ENCODE results near the gene PRDM5.

Gene PRDM5

GRCh38 chr4:120837656-120838055 lies 84.9 kb downstream of the PRDM5 start:
- H2AFZ ChIP-seq (ENCODE audit: insufficient read depth, low read length, poor library complexity), result no peak overlapping the region
- no CpG with 5 or more reads among the region's 1 CpG for WGBS (ENCODE audit: extremely low coverage, insufficient coverage, insufficient read length)
- H3K79me2 ChIP-seq (ENCODE audit: control insufficient read depth, insufficient read depth, low read length, poor library complexity), result no peaks in the 10 kb centered on the region
- H4K12ac ChIP-seq (ENCODE audit: low read depth, low read length), result no peak overlapping the region
- H2BK12ac ChIP-seq (ENCODE audit: low read length), result no peak overlapping the region
- H3K27ac ChIP-seq (ENCODE audit: low read depth, low read length), result no peak overlapping the region
- no peak overlapping the region for H3K4me2 ChIP-seq (ENCODE audit: low read length)
- no peak for DNase-seq
- peaks cover 16% of the 10 kb centered on the region for H3K79me1 ChIP-seq (ENCODE audit: low read length)
- H3K4me1 ChIP-seq (ENCODE audit: control insufficient read depth in 1 of 2, insufficient read depth in 2 of 2, low read length in 2 of 2), result peaks cover 10 to 11% of the 10 kb centered on the region in 2 experiments
- no peak overlapping the region for H3K9ac ChIP-seq (ENCODE audit: low read length)
- no peak overlapping the region for H3K4me3 ChIP-seq (ENCODE audit: low read depth, low read length)
- H3K9me3 ChIP-seq (ENCODE audit: insufficient read depth, low read depth, low read length), result peaks cover 2% of the 10 kb centered on the region
- H3K4ac ChIP-seq (ENCODE audit: low read depth, low read length), result no peak overlapping the region
- no peak overlapping the region for H3K14ac ChIP-seq (ENCODE audit: low read length)
- H3K27me3 ChIP-seq (ENCODE audit: insufficient read depth, low read length), result no peaks in the 10 kb centered on the region
- H2AK5ac ChIP-seq (ENCODE audit: low read length), result no peak overlapping the region
- H4K8ac ChIP-seq (ENCODE audit: low read depth, low read length), result no peak overlapping the region
- H4K91ac ChIP-seq (ENCODE audit: low read depth, low read length), result no peak overlapping the region
- H3K18ac ChIP-seq (ENCODE audit: low read length), result no peak overlapping the region
- H3K36me3 ChIP-seq (ENCODE audit: control insufficient read depth in 1 of 2, insufficient read depth in 2 of 2, low read length in 2 of 2), result peaks cover 0 to 2% of the 10 kb centered on the region in 2 experiments
- H3K23ac ChIP-seq (ENCODE audit: low read length), result no peak overlapping the region
- no peak overlapping the region for H2BK5ac ChIP-seq (ENCODE audit: low read depth, low read length, poor library complexity)
- H2BK120ac ChIP-seq (ENCODE audit: insufficient read depth, low read length, poor library complexity), result no peak overlapping the region

GRCh38 chr4:120835342-120835741 lies 87.2 kb downstream of the PRDM5 start:
- H3K4me1 ChIP-seq (ENCODE audit: control insufficient read depth in 1 of 2, insufficient read depth in 2 of 2, low read length in 2 of 2), result peaks cover 8 to 9% of the 10 kb centered on the region in 2 experiments
- H4K8ac ChIP-seq (ENCODE audit: low read depth, low read length), result no peak overlapping the region
- no peak for DNase-seq
- H3K4me2 ChIP-seq (ENCODE audit: low read length), result no peak overlapping the region
- no peak overlapping the region for H3K23ac ChIP-seq (ENCODE audit: low read length)
- no peak overlapping the region for H2BK5ac ChIP-seq (ENCODE audit: low read depth, low read length, poor library complexity)
- no peak overlapping the region for H2AK5ac ChIP-seq (ENCODE audit: low read length)
- H3K4me3 ChIP-seq (ENCODE audit: low read depth, low read length), result no peak overlapping the region
- H3K79me1 ChIP-seq (ENCODE audit: low read length), result peaks cover 11% of the 10 kb centered on the region
- H2BK120ac ChIP-seq (ENCODE audit: insufficient read depth, low read length, poor library complexity), result no peak overlapping the region
- no CpG with 5 or more reads among the region's 1 CpG for WGBS (ENCODE audit: extremely low coverage, insufficient coverage, insufficient read length)
- no peak overlapping the region for H3K14ac ChIP-seq (ENCODE audit: low read length)
- no peak overlapping the region for H3K18ac ChIP-seq (ENCODE audit: low read length)
- H3K9me3 ChIP-seq (ENCODE audit: insufficient read depth, low read depth, low read length), result peaks cover 2% of the 10 kb centered on the region
- no peak overlapping the region for H3K9ac ChIP-seq (ENCODE audit: low read length)
- H4K12ac ChIP-seq (ENCODE audit: low read depth, low read length), result no peak overlapping the region
- no peak overlapping the region for H4K91ac ChIP-seq (ENCODE audit: low read depth, low read length)
- no peak overlapping the region for H2BK12ac ChIP-seq (ENCODE audit: low read length)
- no peaks in the 10 kb centered on the region for H3K79me2 ChIP-seq (ENCODE audit: control insufficient read depth, insufficient read depth, low read length, poor library complexity)
- no peaks in the 10 kb centered on the region for H3K27me3 ChIP-seq (ENCODE audit: insufficient read depth, low read length)
- peaks cover 0 to 2% of the 10 kb centered on the region in 2 experiments for H3K36me3 ChIP-seq (ENCODE audit: control insufficient read depth in 1 of 2, insufficient read depth in 2 of 2, low read length in 2 of 2)
- no peak overlapping the region for H3K4ac ChIP-seq (ENCODE audit: low read depth, low read length)
- H3K27ac ChIP-seq (ENCODE audit: low read depth, low read length), result no peak overlapping the region
- H2AFZ ChIP-seq (ENCODE audit: insufficient read depth, low read length, poor library complexity), result no peak overlapping the region

DNA sequence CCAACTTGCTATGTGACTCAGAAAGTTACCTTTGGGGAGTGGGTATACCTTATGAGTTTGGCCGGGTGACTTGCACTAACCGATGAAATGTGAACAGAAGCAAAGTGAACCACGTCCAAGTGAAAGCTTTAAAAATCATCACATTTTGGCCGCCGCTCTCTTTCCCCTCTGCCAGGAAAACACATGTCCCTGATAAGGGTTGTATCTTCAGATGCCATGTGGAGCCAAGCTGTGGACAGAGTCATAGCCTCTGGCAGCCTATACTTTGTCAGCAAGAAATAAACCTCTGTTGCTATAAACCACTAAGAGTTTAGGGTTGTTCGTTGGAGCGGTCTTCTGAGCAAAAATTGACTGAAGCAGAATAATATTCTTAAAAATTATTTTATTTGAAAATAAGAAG lies 92.3 kb downstream of the PRDM5 start:
- WGBS (ENCODE audit: extremely low coverage, insufficient coverage, insufficient read length), result no CpG with 5 or more reads among the region's 7 CpGs

DNA sequence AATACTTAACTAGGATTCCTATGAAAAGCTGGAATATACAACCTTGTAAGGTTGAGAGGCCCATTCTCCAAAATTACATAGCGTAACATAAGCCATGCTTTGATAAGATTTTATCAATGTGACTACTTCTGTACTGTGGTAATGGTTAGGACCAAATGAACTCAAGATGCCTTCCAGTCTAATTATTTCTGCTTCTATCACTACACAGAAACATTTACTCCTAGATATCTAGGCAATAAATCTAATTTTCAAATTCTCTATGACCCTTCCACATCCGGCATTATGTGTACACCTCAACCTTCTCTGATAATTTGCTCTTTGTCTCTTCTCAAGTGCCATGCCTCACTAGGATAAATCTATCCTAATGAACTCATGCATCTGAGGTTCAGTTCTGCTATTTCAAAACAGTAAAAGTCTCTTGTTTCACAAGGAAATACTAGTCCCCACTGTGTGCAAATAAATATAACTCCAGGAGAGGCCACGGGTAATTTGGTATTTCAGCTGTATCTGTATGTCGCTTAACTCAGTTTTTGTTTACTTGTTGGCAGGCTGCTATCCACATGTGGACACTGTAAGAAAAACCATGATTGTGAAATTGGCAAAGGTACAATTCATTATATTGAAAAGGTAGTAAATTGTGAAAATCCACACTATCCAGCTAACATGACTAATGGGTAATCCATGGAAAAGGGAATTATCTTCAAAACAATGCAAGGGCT lies 93.3 kb downstream of the PRDM5 start:
- no peaks in the 10 kb centered on the region for H3K27me3 ChIP-seq (ENCODE audit: insufficient read depth, low read length)
- WGBS (ENCODE audit: extremely low coverage, insufficient coverage, insufficient read length), result no CpG with 5 or more reads among the region's 4 CpGs
- no peak overlapping the region for H4K91ac ChIP-seq (ENCODE audit: low read depth, low read length)
- H2BK5ac ChIP-seq (ENCODE audit: low read depth, low read length, poor library complexity), result no peak overlapping the region
- H3K23ac ChIP-seq (ENCODE audit: low read length), result no peak overlapping the region
- no peaks in the 10 kb centered on the region for H3K36me3 ChIP-seq (ENCODE audit: control insufficient read depth in 1 of 2, insufficient read depth in 2 of 2, low read length in 2 of 2)
- H3K18ac ChIP-seq (ENCODE audit: low read length), result no peak overlapping the region
- H3K4me1 ChIP-seq (ENCODE audit: control insufficient read depth in 1 of 2, insufficient read depth in 2 of 2, low read length in 2 of 2), result no peaks in the 10 kb centered on the region
- H2AFZ ChIP-seq (ENCODE audit: insufficient read depth, low read length, poor library complexity), result no peak overlapping the region
- H2AK5ac ChIP-seq (ENCODE audit: low read length), result no peak overlapping the region
- no peak overlapping the region for H3K27ac ChIP-seq (ENCODE audit: low read depth, low read length)
- no peak for DNase-seq
- no peak overlapping the region for H3K9ac ChIP-seq (ENCODE audit: low read length)
- no peak overlapping the region for H2BK12ac ChIP-seq (ENCODE audit: low read length)
- H3K9me3 ChIP-seq (ENCODE audit: insufficient read depth, low read depth, low read length), result peaks cover 1% of the 10 kb centered on the region
- H3K4me3 ChIP-seq (ENCODE audit: low read depth, low read length), result no peak overlapping the region
- H3K79me1 ChIP-seq (ENCODE audit: low read length), result no peaks in the 10 kb centered on the region
- no peak overlapping the region for H3K4ac ChIP-seq (ENCODE audit: low read depth, low read length)
- H3K4me2 ChIP-seq (ENCODE audit: low read length), result no peak overlapping the region
- H3K14ac ChIP-seq (ENCODE audit: low read length), result no peak overlapping the region
- no peak overlapping the region for H4K12ac ChIP-seq (ENCODE audit: low read depth, low read length)
- no peak overlapping the region for H4K8ac ChIP-seq (ENCODE audit: low read depth, low read length)
- H3K79me2 ChIP-seq (ENCODE audit: control insufficient read depth, insufficient read depth, low read length, poor library complexity), result no peaks in the 10 kb centered on the region
- H2BK120ac ChIP-seq (ENCODE audit: insufficient read depth, low read length, poor library complexity), result no peak overlapping the region

More for the DNA sequence above, 92.3 kb downstream of the PRDM5 start:
- H3K14ac ChIP-seq (ENCODE audit: low read length), result no peak overlapping the region
- H3K23ac ChIP-seq (ENCODE audit: low read length), result no peak overlapping the region
- H3K79me2 ChIP-seq (ENCODE audit: control insufficient read depth, insufficient read depth, low read length, poor library complexity), result no peaks in the 10 kb centered on the region
- H4K12ac ChIP-seq (ENCODE audit: low read depth, low read length), result no peak overlapping the region
- H3K27me3 ChIP-seq (ENCODE audit: insufficient read depth, low read length), result no peaks in the 10 kb centered on the region
- no peak for DNase-seq
- no peaks in the 10 kb centered on the region for H3K79me1 ChIP-seq (ENCODE audit: low read length)
- no peak overlapping the region for H3K18ac ChIP-seq (ENCODE audit: low read length)
- H3K9ac ChIP-seq (ENCODE audit: low read length), result no peak overlapping the region
- H3K4me3 ChIP-seq (ENCODE audit: low read depth, low read length), result no peak overlapping the region
- no peak overlapping the region for H2BK5ac ChIP-seq (ENCODE audit: low read depth, low read length, poor library complexity)
- H3K4me2 ChIP-seq (ENCODE audit: low read length), result no peak overlapping the region
- H3K27ac ChIP-seq (ENCODE audit: low read depth, low read length), result no peak overlapping the region
- no peak overlapping the region for H2AK5ac ChIP-seq (ENCODE audit: low read length)
- H3K36me3 ChIP-seq (ENCODE audit: control insufficient read depth in 1 of 2, insufficient read depth in 2 of 2, low read length in 2 of 2), result no peaks in the 10 kb centered on the region
- no peak overlapping the region for H4K91ac ChIP-seq (ENCODE audit: low read depth, low read length)
- H2AFZ ChIP-seq (ENCODE audit: insufficient read depth, low read length, poor library complexity), result no peak overlapping the region
- H3K9me3 ChIP-seq (ENCODE audit: insufficient read depth, low read depth, low read length), result peaks cover 2% of the 10 kb centered on the region
- no peaks in the 10 kb centered on the region for H3K4me1 ChIP-seq (ENCODE audit: control insufficient read depth in 1 of 2, insufficient read depth in 2 of 2, low read length in 2 of 2)
- no peak overlapping the region for H3K4ac ChIP-seq (ENCODE audit: low read depth, low read length)
- H2BK12ac ChIP-seq (ENCODE audit: low read length), result no peak overlapping the region
- H4K8ac ChIP-seq (ENCODE audit: low read depth, low read length), result no peak overlapping the region
- H2BK120ac ChIP-seq (ENCODE audit: insufficient read depth, low read length, poor library complexity), result no peak overlapping the region
